GM12864 (cell line): Measurements from ENCODE around the gene PDP2.
"Not testable (repeated sequence)": the region's sequence is repeated elsewhere in the genome, so short reads cannot be mapped to it uniquely, and the experiment has no call there.

Source experiments
- DNase-seq: peaks from one replicate; pipeline ENCODE4 v3.0.0-alpha.2; 2011; ENCODE audit warnings: low read depth
- H3K4me3 ChIP-seq: 2 replicates; pipeline ENCODE4 v1.5.1; 2011; ENCODE audit warnings: mild to moderate bottlenecking, low read depth, low read length, control low read depth
- TF ChIP-seq, protein P1 (sequence below): IDR thresholded peaks from 2 replicates; pipeline ENCODE4 v1.5.1; 2011; ENCODE audit warnings: low read depth, mild to moderate bottlenecking, moderate library complexity, low read length, control low read depth, inconsistent platforms; ENCODE audit errors: missing control alignments

Gene PDP2

DNA sequence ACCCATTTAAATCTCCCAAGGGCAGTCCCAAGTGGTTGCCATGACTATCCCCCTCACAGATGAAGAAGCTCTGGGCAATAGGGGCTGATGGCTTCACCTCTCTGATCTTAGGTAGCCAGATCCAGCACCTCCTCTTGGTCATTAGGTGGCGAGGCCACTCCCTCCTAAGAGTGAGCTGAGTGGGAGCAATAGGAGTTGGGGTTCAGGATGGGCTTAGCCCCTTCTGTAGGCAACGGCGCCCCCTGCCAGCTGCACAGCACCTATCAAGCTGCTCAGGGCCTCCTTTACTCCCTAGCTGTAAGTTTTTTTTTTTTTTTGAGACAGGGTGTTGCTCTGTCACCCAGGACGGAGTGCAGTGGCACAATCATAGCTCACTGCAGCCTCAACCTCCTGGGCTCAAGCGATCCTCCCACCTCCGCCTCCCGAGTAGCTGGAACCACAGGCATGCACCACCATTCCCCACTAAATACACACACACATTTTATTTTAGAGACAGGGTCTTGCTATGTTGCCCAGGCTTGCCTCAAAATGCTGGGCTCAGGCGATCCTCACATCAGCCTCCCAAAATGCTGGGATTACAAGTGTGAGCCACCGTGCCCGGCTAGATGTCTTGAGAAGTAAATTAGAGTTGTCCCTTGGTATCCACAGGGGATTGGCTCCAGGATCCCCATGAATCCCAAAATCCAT is 48.5 kb downstream of the PDP2 start:
- DNase-seq, result no peak
- H3K4me3 ChIP-seq, result no peak overlapping the region
- TF ChIP-seq, protein P1, sequence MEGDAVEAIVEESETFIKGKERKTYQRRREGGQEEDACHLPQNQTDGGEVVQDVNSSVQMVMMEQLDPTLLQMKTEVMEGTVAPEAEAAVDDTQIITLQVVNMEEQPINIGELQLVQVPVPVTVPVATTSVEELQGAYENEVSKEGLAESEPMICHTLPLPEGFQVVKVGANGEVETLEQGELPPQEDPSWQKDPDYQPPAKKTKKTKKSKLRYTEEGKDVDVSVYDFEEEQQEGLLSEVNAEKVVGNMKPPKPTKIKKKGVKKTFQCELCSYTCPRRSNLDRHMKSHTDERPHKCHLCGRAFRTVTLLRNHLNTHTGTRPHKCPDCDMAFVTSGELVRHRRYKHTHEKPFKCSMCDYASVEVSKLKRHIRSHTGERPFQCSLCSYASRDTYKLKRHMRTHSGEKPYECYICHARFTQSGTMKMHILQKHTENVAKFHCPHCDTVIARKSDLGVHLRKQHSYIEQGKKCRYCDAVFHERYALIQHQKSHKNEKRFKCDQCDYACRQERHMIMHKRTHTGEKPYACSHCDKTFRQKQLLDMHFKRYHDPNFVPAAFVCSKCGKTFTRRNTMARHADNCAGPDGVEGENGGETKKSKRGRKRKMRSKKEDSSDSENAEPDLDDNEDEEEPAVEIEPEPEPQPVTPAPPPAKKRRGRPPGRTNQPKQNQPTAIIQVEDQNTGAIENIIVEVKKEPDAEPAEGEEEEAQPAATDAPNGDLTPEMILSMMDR, result peak; percentile 36

DNA sequence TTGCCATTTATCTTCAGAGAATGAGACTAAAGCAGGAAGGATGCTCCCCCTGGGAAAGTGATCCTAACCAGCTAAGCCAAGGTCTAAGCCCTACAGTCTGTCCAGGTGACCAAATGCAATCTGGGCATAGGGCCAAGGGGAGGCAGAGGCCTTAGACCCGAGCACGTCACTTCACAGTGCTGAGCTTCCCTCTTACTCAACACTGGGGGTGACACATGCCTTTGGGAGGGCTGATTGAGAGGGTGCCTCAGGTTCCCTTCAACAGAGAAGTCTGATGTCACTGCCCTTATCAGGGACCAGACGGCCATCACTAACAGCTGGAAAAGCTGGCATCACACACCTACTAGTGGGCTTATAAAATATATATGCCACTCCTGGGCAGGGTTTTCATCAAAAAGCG is 49.9 kb downstream of the PDP2 start:
- DNase-seq, result no peak
- TF ChIP-seq, protein P1, result no peak

DNA sequence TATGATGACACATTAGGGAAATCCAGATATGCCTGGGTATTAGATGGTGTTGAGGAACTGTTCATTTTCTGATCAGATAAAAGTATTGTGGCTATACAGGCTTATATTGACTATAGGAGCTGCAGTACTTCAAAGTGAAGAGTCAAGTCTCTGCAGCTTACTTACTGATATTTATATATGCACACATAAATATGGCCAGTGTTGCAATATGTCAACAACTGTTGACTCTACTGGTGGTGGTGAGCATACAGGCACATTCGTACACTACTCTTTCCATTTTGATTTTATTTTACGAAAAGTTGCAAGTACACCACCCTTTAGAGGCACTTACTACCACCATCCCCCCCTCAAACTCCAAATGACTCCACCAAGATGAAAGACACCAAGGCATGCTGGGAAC is 51.4 kb downstream of the PDP2 start:
- H3K4me3 ChIP-seq, result no peak overlapping the region
- TF ChIP-seq, protein P1, result no peak

More for the DNA sequence above, 49.9 kb downstream of the PDP2 start:
- H3K4me3 ChIP-seq, result no peak overlapping the region

DNA sequence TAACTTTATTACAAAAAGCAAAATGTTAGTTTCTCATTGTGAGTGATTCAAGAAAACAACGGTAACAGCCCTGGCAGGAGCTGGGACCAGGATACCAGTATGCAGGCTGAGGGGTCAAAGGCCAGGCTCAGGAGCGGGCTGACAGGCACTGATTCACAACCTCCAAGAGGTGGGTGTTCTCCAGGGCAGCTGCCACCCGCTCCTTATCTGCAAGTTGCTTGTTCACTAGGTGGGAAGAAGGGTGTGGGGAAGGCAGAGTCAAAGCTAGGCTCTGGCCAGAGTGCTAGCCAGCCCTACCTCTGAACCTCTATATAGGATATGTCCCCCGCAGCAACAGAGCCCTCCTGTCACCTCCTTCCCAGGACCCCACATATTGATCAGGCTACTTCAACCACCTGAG is 51.8 kb downstream of the PDP2 start:
- no peak overlapping the region for H3K4me3 ChIP-seq
- TF ChIP-seq, protein P1, result no peak
- no peak for DNase-seq

More for the DNA sequence above, 51.4 kb downstream of the PDP2 start:
- no peak for DNase-seq

DNA sequence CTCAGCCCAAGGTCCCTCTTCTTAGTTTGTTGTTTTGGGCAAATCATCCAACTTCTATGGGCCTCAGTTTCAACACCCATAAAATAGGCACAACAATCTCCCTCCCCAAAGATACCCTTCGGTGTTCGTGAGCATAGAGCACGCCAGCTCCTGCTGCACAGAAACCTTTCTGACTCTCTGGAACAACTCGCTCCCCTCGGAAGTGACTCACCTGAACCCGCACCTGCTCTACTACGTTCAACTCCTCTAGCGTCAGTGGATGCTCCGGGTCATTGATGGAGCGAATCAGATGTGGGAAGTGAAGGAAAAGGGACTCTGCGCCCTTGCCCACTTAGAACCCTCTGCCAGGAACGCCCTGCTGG is 53.4 kb downstream of the PDP2 start:
- no peak for DNase-seq
- TF ChIP-seq, protein P1, result no peak
- peak overlapping the region; percentile 97 for H3K4me3 ChIP-seq

DNA sequence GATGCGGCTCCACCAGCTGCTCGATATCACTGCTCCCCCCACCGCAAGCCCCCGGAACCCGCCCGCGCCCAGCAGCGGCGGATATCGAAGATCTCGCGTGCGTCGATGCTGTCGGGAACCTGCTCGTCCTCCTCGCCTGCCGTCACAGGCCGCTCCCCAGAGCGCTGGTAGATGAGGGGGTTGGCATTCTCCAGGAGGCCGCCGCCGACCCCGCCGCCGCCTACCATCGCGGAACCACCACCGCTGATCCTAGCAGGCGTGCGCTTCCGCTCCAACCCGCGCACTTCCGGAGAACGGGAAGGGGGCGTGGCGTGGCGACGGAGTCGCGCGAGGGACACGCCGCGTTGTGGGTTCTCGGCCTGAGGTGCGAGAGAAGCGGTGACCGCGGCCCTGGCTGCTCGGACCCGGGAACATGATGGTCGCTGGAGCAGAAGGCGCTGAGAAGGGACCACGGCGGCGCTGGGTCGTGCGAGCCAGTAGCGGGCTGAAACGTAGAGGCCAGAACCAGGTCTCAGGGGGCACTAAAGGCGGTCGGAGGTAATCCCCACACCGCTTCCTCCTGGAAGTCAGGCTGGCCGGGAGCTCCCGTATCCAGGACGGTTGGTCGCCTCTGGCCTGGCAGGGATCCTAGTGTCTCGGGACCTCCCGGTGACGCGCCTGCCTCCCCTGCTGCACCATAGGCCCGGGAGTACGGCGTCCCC is 54.0 kb downstream of the PDP2 start, which contains the start of gene CIAO2B:
CIAO2B (minus strand) TSS at position 265 of the 701 bp plus-strand sequence; CDS start at position 227, 38 bp downstream.
- TF ChIP-seq, protein P1, result no peak
- peak within 1 kb of the TSS; percentile 97 for H3K4me3 ChIP-seq
- peak; percentile 57 for DNase-seq

DNA sequence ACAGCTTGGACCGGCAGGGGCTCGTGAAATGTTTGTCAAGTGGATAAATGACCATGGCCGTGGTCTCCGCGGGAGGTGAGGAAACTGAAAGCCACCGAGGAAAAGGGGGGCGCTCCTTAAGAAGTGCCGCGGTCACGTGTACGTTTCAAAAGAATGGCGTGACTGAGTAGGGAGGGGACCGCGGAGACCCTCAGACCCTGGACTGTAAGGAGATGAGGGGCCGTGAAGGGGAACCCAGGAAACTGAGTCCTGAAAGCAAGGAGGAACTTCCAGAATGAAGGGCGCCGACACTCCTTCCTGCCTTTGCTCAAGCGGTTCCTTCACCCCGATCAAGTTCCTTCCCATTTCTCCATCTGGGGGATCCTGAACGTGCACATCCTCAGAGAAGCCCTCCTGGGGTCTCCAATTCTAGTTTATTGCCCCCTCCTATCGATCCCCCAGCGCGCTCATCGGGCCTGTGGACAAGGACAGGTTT is 54.6 kb downstream of the PDP2 start:
- H3K4me3 ChIP-seq, result peak overlapping the region; percentile 97
- not testable (repeated sequence) for DNase-seq
